IMR-90 (cell line): ENCODE measurements around the gene PRMT1. TPM values are rescaled to one million over a fixed set of nuclear protein-coding genes. Genes with fewer than 3 reads are reported as not detected.

Experiments used
- ATAC-seq: fragments of 200-7000 bp; cut with Tn5 transposase; 2 replicates; pipeline ENCODE4 v1.9.1; 2020; ENCODE audit warnings: low read depth, mild to moderate bottlenecking, moderate library complexity
- BruUV-seq: library from RNA; stranded (reverse); fragments of 400-500 nt; replicated peaks from 2 replicates; lab custom pipeline; 2021; lab: Mats Ljungman, UMichigan
- CTCF ChIA-PET: fragments of 300-600 bp; formaldehyde crosslinking; extraction: SDS; loops from one replicate; lab custom pipeline; 2021; ENCODE audit warnings: antibody characterized with exemption; lab: Yijun Ruan, JAX
- POLR2A ChIA-PET: fragments of 300-600 bp; sonication (Branson Sonifier 250); formaldehyde crosslinking; loops from one replicate; lab custom pipeline; 2022; ENCODE audit warnings: antibody characterized with exemption; ENCODE audit not compliant: unreplicated experiment; lab: Charles Lee
- DNase-seq: peaks from one replicate; pipeline ENCODE4 v3.0.0; 2013
- H2AFZ ChIP-seq: replicated peaks from 2 replicates; pipeline ENCODE3; 2013; ENCODE audit warnings: low read length, mild to moderate bottlenecking; ENCODE audit not compliant: poor library complexity
- H2AK5ac ChIP-seq: 2 replicates; pipeline ENCODE4 v1.6.1; 2013; ENCODE audit warnings: low read depth, low read length, inconsistent platforms
- H2AK9ac ChIP-seq: replicated peaks from 2 replicates; pipeline ENCODE3; 2013; ENCODE audit warnings: mild to moderate bottlenecking, low read depth, low read length, moderate library complexity; ENCODE audit not compliant: poor library complexity
- H2BK120ac ChIP-seq: 2 replicates; pipeline ENCODE4 v1.6.1; 2013; ENCODE audit warnings: low read depth, low read length, inconsistent platforms
- H2BK15ac ChIP-seq: 3 replicates; pipeline ENCODE4 v1.6.1; 2013; ENCODE audit warnings: low read depth, low read length, inconsistent platforms
- H2BK20ac ChIP-seq: 2 replicates; pipeline ENCODE4 v1.6.1; 2013; ENCODE audit warnings: low read depth, mild to moderate bottlenecking, inconsistent platforms, low read length, moderate library complexity
- H2BK5ac ChIP-seq: 2 replicates; pipeline ENCODE4 v1.6.1; 2013; ENCODE audit warnings: mild to moderate bottlenecking, low read depth, low read length, inconsistent platforms; ENCODE audit not compliant: poor library complexity, severe bottlenecking
- H3K14ac ChIP-seq: replicated peaks from 2 replicates; pipeline ENCODE4 v1.6.1; 2013; ENCODE audit warnings: low read depth, low read length, inconsistent platforms
- H3K18ac ChIP-seq: 2 replicates; pipeline ENCODE4 v1.6.1; 2013; ENCODE audit warnings: low read depth, low read length, control low read depth
- H3K23ac ChIP-seq: 2 replicates; pipeline ENCODE4 v1.6.1; 2013; ENCODE audit warnings: low read depth, low read length, inconsistent platforms
- H3K27ac ChIP-seq: 2 replicates; pipeline ENCODE4 v1.5.1; 2013; ENCODE audit warnings: mild to moderate bottlenecking, control low read depth, low read length; ENCODE audit not compliant: insufficient read depth
- H3K27me3 ChIP-seq: 2 replicates; pipeline ENCODE4 v1.6.1; 2013; ENCODE audit warnings: low read length; ENCODE audit not compliant: control insufficient read depth, insufficient read depth
- H3K36me3 ChIP-seq: 2 replicates; pipeline ENCODE4 v1.6.1; 2013; ENCODE audit warnings: low read length, mixed read lengths; ENCODE audit not compliant: control insufficient read depth, insufficient read depth
- H3K4ac ChIP-seq: 2 replicates; pipeline ENCODE4 v1.6.1; 2013; ENCODE audit warnings: low read depth, low read length, inconsistent platforms
- H3K4me1 ChIP-seq: 2 replicates; pipeline ENCODE4 v1.6.1; 2013; ENCODE audit warnings: low read length, mixed read lengths; ENCODE audit not compliant: control insufficient read depth, insufficient read depth
- H3K4me2 ChIP-seq: 2 replicates; pipeline ENCODE4 v1.6.1; 2013; ENCODE audit warnings: low read depth, mild to moderate bottlenecking, control low read depth, low read length, moderate library complexity
- H3K4me3 ChIP-seq: 2 replicates; pipeline ENCODE4 v1.5.1; 2013; ENCODE audit warnings: low read depth, mild to moderate bottlenecking, control low read depth, low read length, moderate library complexity; ENCODE audit not compliant: insufficient read depth
- H3K56ac ChIP-seq: 2 replicates; pipeline ENCODE4 v1.6.1; 2013; ENCODE audit warnings: low read length, inconsistent platforms; ENCODE audit not compliant: insufficient read depth; ENCODE audit errors: extremely low read depth
- H3K79me1 ChIP-seq, 2 experiments: 2 replicates each; pipeline ENCODE4 v1.6.1; 2013; ENCODE audit warnings: low read length in 2 of 2, inconsistent platforms in 1 of 2, low read depth in 1 of 2
- H3K9ac ChIP-seq: 2 replicates; pipeline ENCODE4 v1.6.1; 2013; ENCODE audit warnings: low read depth, low read length, control low read depth
- H3K9me1 ChIP-seq: 2 replicates; pipeline ENCODE4 v1.6.1; 2013; ENCODE audit warnings: low read length, inconsistent platforms; ENCODE audit not compliant: insufficient read depth
- H3K9me3 ChIP-seq: 2 replicates; pipeline ENCODE4 v1.6.1; 2013; ENCODE audit warnings: low read length; ENCODE audit not compliant: control insufficient read depth, insufficient read depth
- H4K20me1 ChIP-seq: 2 replicates; pipeline ENCODE4 v1.6.1; 2013; ENCODE audit warnings: low read length, inconsistent platforms; ENCODE audit not compliant: insufficient read depth
- H4K5ac ChIP-seq: 2 replicates; pipeline ENCODE4 v1.6.1; 2013; ENCODE audit warnings: mild to moderate bottlenecking, low read depth, low read length, control low read depth
- H4K8ac ChIP-seq, 2 experiments: 2 replicates each; pipeline ENCODE4 v1.6.1; 2013; ENCODE audit warnings: low read depth in 2 of 2, low read length in 2 of 2, control low read depth in 1 of 2, inconsistent platforms in 1 of 2
- H4K91ac ChIP-seq: 2 replicates; pipeline ENCODE4 v1.6.1; 2013; ENCODE audit warnings: low read depth, low read length, inconsistent platforms; ENCODE audit not compliant: insufficient read depth
- MXI1 ChIP-seq: IDR thresholded peaks from 2 replicates; pipeline ENCODE4 v1.6.1; 2012; ENCODE audit warnings: low read depth, mild to moderate bottlenecking, low read length, moderate library complexity, borderline replicate concordance
- POLR2A ChIP-seq: IDR thresholded peaks from 2 replicates; pipeline ENCODE4 v1.6.1; 2012; ENCODE audit warnings: mild to moderate bottlenecking, low read depth, low read length
- WGBS, 2 experiments: methylation state at CpG; one replicate each; pipeline versions ENCODE4 v1.1.5 to v1.1.7; 2013; ENCODE audit warnings: missing lambda C conversion rate in 2 of 2; ENCODE audit not compliant: insufficient read length in 1 of 2; ENCODE audit errors: extremely low coverage in 2 of 2; 5-methylcytosine and 5-hydroxymethylcytosine counted together
- dilution Hi-C: fragments of 300-500 bp; cut with HindIII; formaldehyde crosslinking; loops from one replicate; pipeline ENCODE4 v1.14.3; 2018; ENCODE audit warnings: low sequenced_read_pairs; ENCODE audit not compliant: unreplicated experiment
- in situ Hi-C: fragments of 300-500 bp; cut with MboI; formaldehyde crosslinking; loops from 3 replicates; pipeline ENCODE4 v1.14.3; 2019; ENCODE audit warnings: low sequenced_read_pairs, inconsistent platforms, mixed read lengths
- intact Hi-C: fragments of 100-400 bp; cut with micrococcal nuclease; formaldehyde crosslinking; loops from 2 replicates; pipeline ENCODE4 v1.10.0; 2022
- polyA plus RNA-seq, 3 experiments: library from polyadenylated mRNA; depleted of rRNA; stranded (reverse); fragments of >200 nt; gene quantifications; 2 replicates each; pipeline ENCODE4 v1.2.3, GENCODE V29; 2012; ENCODE audit warnings: low replicate concordance in 1 of 3
- total RNA-seq: library from RNA; depleted of rRNA; stranded (reverse); fragments of >200 nt; gene quantifications from 2 replicates; pipeline ENCODE4 v1.2.3, GENCODE V29; 2012

The PRMT1 gene
- total and polyA plus RNA-seq, 2 of the 4 experiments (the other 2 are of a cell fraction): 497 to 840 TPM

- ATAC-seq: no peak
- H4K20me1 ChIP-seq: peaks cover 28% of the 10 kb centered on the region
- H2AK9ac ChIP-seq: peak overlapping the region; percentile 42
- no peak overlapping the region for H2BK120ac ChIP-seq
- no peak overlapping the region for H3K9ac ChIP-seq
- no peak overlapping the region for H3K18ac ChIP-seq
- 93% methylated on average over 9 of the region's 23 CpGs; no CpG with 5 or more reads in 1 of the 2 experiments for WGBS, 2 experiments
- no peak overlapping the region for H3K56ac ChIP-seq
- no peak for TF ChIP-seq POLR2A
- no peak for TF ChIP-seq MXI1
- no peak overlapping the region for H2BK5ac ChIP-seq
- no peak overlapping the region for H4K8ac ChIP-seq
- H3K14ac ChIP-seq: no peak overlapping the region
- H3K4me1 ChIP-seq: no peaks in the 10 kb centered on the region
- H2AK5ac ChIP-seq: no peak overlapping the region
- ChIA-PET CTCF (interaction anchor here (0.6 to 1.1 kb wide), 2 partner anchors 13 to 1565 kb away, joined by 3 read pairs; partner anchors contain the start of gene SCAF1), POLR2A (interaction anchor here (1.0 kb wide), 1 partner anchor 16 kb away, joined by 3 read pairs; no protein-coding TSS in a partner anchor)
- no peak overlapping the region for H3K27ac ChIP-seq
- no peak overlapping the region for H3K4me3 ChIP-seq
- no peaks in the 10 kb centered on the region for H3K9me1 ChIP-seq
- dilution Hi-C loops (no loop called here), in situ Hi-C loops (no loop called here), intact Hi-C loops (no loop called here)
- H3K79me1 ChIP-seq: peaks cover 12 to 48% of the 10 kb centered on the region in 2 experiments; a peak in 2 of 4 replicates
- peaks cover 84% of the 10 kb centered on the region for H3K36me3 ChIP-seq
- H3K4ac ChIP-seq: no peak overlapping the region
- H3K23ac ChIP-seq: no peak overlapping the region
- no peak overlapping the region for H3K4me2 ChIP-seq
- H2AFZ ChIP-seq: no peak overlapping the region
- H4K5ac ChIP-seq: no peak overlapping the region
- H2BK15ac ChIP-seq: no peak overlapping the region
- H3K27me3 ChIP-seq: no peaks in the 10 kb centered on the region
- no TSS peak for BruUV-seq
- DNase-seq: no peak
- no peaks in the 10 kb centered on the region for H3K9me3 ChIP-seq
- no peak overlapping the region for H2BK20ac ChIP-seq
- no peak overlapping the region for H4K91ac ChIP-seq
Observed at GRCh38 chr19:49655570-49656455, 21.3 kb upstream of the PRMT1 start.
